Keratinocyte (primary cell): ENCODE data around the gene MAP4. TPM values are rescaled to one million over a fixed set of nuclear protein-coding genes. Genes with fewer than 3 reads are reported as not detected.

Source experiments
- DNase-seq: peaks from one replicate; pipeline ENCODE4 v3.0.0-alpha.2; 2011; ENCODE audit warnings: low read depth, missing footprints, low spot score
- FAIRE-seq: peaks from 2 replicates; lab custom pipeline; 2011; peaks lifted over from hg19 to GRCh38; lab: Jason Lieb, UNC
- H2AFZ ChIP-seq: 2 replicates; pipeline ENCODE4 v1.6.0; 2012; ENCODE audit warnings: low read length, control low read depth, inconsistent platforms; ENCODE audit not compliant: control insufficient read depth
- H3K27ac ChIP-seq: 2 replicates; pipeline ENCODE4 v1.5.1; 2011; ENCODE audit warnings: low read length; ENCODE audit not compliant: control insufficient read depth, insufficient read depth
- H3K27me3 ChIP-seq: 3 replicates; pipeline ENCODE4 v1.6.0; 2011; ENCODE audit warnings: low read length; ENCODE audit not compliant: control insufficient read depth, insufficient read depth; ENCODE audit errors: extremely low read depth
- H3K36me3 ChIP-seq, 2 experiments: 2 replicates in 1 of 2; 3 replicates in 1 of 2; pipeline ENCODE4 v1.5.1; 2011; ENCODE audit warnings: low read length in 2 of 2, mild to moderate bottlenecking in 1 of 2; ENCODE audit not compliant: control insufficient read depth in 2 of 2, insufficient read depth in 2 of 2; ENCODE audit errors: extremely low read depth in 1 of 2
- H3K4me1 ChIP-seq: 3 replicates; pipeline ENCODE4 v1.5.1; 2011; ENCODE audit warnings: low read length; ENCODE audit not compliant: control insufficient read depth, insufficient read depth; ENCODE audit errors: extremely low read depth
- H3K4me2 ChIP-seq: 3 replicates; pipeline ENCODE4 v1.6.0; 2011; ENCODE audit warnings: low read depth, low read length; ENCODE audit not compliant: control insufficient read depth, insufficient read depth; ENCODE audit errors: extremely low read depth
- H3K4me3 ChIP-seq, 3 experiments: fragments of 200-600 bp in 1 of 3; sonication (generic) in 1 of 3; 2 replicates in 2 of 3; 3 replicates in 1 of 3; pipeline ENCODE4 v1.5.1; 2011 to 2016; ENCODE audit warnings: low read length in 3 of 3, mild to moderate bottlenecking in 3 of 3, control low read depth in 2 of 3, inconsistent platforms in 1 of 3, low read depth in 1 of 3, mixed read lengths in 1 of 3, mixed run types in 1 of 3, moderate library complexity in 1 of 3; ENCODE audit not compliant: control insufficient read depth in 2 of 3, insufficient read depth in 2 of 3; ENCODE audit errors: extremely low read depth in 1 of 3
- H3K79me2 ChIP-seq: 2 replicates; pipeline ENCODE4 v1.6.0; 2012; ENCODE audit warnings: low read length; ENCODE audit not compliant: control insufficient read depth, insufficient read depth
- H3K9ac ChIP-seq: 3 replicates; pipeline ENCODE4 v1.6.0; 2011; ENCODE audit warnings: low read length; ENCODE audit not compliant: control insufficient read depth, insufficient read depth; ENCODE audit errors: extremely low read depth
- H3K9me1 ChIP-seq: 3 replicates; pipeline ENCODE4 v1.6.0; 2011; ENCODE audit warnings: low read length; ENCODE audit not compliant: control insufficient read depth, insufficient read depth; ENCODE audit errors: extremely low read depth
- H3K9me3 ChIP-seq: 2 replicates; pipeline ENCODE4 v1.5.1; 2012; ENCODE audit warnings: low read depth, low read length; ENCODE audit not compliant: control insufficient read depth
- H4K20me1 ChIP-seq: 3 replicates; pipeline ENCODE4 v1.6.0; 2011; ENCODE audit warnings: low read length; ENCODE audit not compliant: control insufficient read depth, insufficient read depth; ENCODE audit errors: extremely low read depth
- EZH2 ChIP-seq: IDR thresholded peaks from one replicate; pipeline ENCODE4 v1.6.1; 2012; ENCODE audit warnings: inconsistent platforms, mild to moderate bottlenecking, low read length, moderate library complexity
- dilution Hi-C: fragments of 300-500 bp; cut with MboI; formaldehyde crosslinking; loops from one replicate; pipeline ENCODE4 v1.7.0; 2020; ENCODE audit warnings: low sequenced_read_pairs; ENCODE audit not compliant: extremely low pct_ligation_motif_present
- polyA plus RNA-seq, 5 experiments: library from polyadenylated mRNA; depleted of rRNA in 3 of 5; stranded (reverse) in 3 of 5; stranded (forward) in 1 of 5; unstranded in 1 of 5; fragments of >200 nt; gene quantifications; 1 replicate in 1 of 5; 2 replicates in 3 of 5; 3 replicates in 1 of 5; pipeline versions ENCODE4 v1.2.1 to v1.2.3, GENCODE V29; 2011 to 2012; ENCODE audit warnings: missing spikeins in 2 of 5, low read depth in 1 of 5, low replicate concordance in 1 of 5
- TF ChIP-seq, protein P1 (sequence below), 3 experiments: IDR thresholded peaks in 1 of 3; conservative IDR thresholded peaks in 1 of 3; optimal IDR thresholded peaks in 1 of 3; 2 replicates in 2 of 3; 3 replicates in 1 of 3; pipeline versions ENCODE3 to v1.5.1; 2011; ENCODE audit warnings: low read length in 3 of 3, mild to moderate bottlenecking in 3 of 3, moderate library complexity in 2 of 3, control low read depth in 1 of 3, inconsistent platforms in 1 of 3; ENCODE audit not compliant: insufficient read depth in 2 of 3; ENCODE audit errors: extremely low read depth in 1 of 3

The MAP4 gene
- polyA plus RNA-seq, 1 donor (not counting 4 experiments of a cell fraction or from before 2014, with no cell fraction given): 110 TPM

DNA sequence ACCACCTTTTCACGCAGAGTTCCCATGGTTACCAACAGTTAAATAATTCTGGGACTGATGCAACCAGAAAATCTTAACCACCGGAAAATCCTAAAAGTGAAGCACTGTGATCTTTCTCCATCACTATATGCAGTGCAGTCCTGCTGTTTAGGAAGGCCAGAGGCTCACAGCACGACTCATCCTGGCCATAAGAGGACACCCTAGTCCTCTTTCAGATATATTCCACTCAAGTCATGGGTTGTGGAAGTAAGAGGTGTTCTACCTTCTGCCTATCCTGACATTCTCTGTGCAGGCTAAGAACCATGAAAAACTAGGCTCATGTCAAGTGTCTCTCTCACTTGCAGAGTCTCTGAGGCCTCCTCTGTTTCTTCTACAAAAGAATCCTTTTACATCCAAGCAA is 146.1 kb downstream of the MAP4 start:
- dilution Hi-C loops: no loop called here
- FAIRE-seq (no peak), DNase-seq (no peak)
- no peak overlapping the region for H3K4me2 ChIP-seq
- no peaks in the 10 kb centered on the region for H3K27me3 ChIP-seq
- peaks cover 51 to 54% of the 10 kb centered on the region in 2 experiments for H3K36me3 ChIP-seq
- H3K4me3 ChIP-seq: no peak overlapping the region
- no peak overlapping the region for H2AFZ ChIP-seq
- no peaks in the 10 kb centered on the region for H3K9me3 ChIP-seq
- no peak for TF ChIP-seq EZH2
- TF ChIP-seq, protein P1, sequence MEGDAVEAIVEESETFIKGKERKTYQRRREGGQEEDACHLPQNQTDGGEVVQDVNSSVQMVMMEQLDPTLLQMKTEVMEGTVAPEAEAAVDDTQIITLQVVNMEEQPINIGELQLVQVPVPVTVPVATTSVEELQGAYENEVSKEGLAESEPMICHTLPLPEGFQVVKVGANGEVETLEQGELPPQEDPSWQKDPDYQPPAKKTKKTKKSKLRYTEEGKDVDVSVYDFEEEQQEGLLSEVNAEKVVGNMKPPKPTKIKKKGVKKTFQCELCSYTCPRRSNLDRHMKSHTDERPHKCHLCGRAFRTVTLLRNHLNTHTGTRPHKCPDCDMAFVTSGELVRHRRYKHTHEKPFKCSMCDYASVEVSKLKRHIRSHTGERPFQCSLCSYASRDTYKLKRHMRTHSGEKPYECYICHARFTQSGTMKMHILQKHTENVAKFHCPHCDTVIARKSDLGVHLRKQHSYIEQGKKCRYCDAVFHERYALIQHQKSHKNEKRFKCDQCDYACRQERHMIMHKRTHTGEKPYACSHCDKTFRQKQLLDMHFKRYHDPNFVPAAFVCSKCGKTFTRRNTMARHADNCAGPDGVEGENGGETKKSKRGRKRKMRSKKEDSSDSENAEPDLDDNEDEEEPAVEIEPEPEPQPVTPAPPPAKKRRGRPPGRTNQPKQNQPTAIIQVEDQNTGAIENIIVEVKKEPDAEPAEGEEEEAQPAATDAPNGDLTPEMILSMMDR (optimal IDR thresholded peaks at IDR 0.05 in 1 of 3, IDR thresholded peaks at IDR 0.05 in 1 of 3, conservative IDR thresholded peaks at IDR 0.05 in 1 of 3; ENCODE audit: extremely low read depth in 1 of 3, insufficient read depth in 2 of 3, low read length in 3 of 3): no peak
- peaks cover 5% of the 10 kb centered on the region for H3K4me1 ChIP-seq
- H3K27ac ChIP-seq: no peak overlapping the region
- no peaks in the 10 kb centered on the region for H3K79me2 ChIP-seq
- H3K9ac ChIP-seq: no peak overlapping the region
- no peaks in the 10 kb centered on the region for H4K20me1 ChIP-seq
- peaks cover 4% of the 10 kb centered on the region for H3K9me1 ChIP-seq

DNA sequence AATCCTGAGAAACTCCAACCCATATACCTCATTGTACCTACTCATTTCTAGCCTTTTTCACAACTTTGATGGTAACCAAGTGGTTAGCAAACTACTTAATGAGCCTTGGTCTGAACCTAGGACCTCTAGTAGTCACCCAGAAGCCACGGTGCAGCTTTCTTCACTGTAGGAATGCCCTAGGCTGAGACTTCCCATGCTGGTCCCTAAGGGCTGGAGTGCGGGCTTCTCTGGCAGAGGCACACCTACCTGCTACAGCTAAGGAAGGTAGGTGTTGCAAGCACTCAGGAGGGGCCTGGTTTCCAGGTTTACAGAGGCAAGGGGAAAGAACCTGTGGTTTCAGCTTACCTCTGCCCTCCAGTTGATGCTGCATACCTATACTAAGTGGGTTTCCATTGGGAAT is 147.9 kb downstream of the MAP4 start:
- TF ChIP-seq, protein P1 (optimal IDR thresholded peaks at IDR 0.05 in 1 of 3, IDR thresholded peaks at IDR 0.05 in 1 of 3, conservative IDR thresholded peaks at IDR 0.05 in 1 of 3; ENCODE audit: extremely low read depth in 1 of 3, insufficient read depth in 2 of 3, low read length in 3 of 3): no peak
- no peak for TF ChIP-seq EZH2
- no peak overlapping the region for H2AFZ ChIP-seq
- H3K9ac ChIP-seq: no peak overlapping the region
- peaks cover 4% of the 10 kb centered on the region for H3K9me1 ChIP-seq
- dilution Hi-C loops: no loop called here
- H3K4me1 ChIP-seq: no peaks in the 10 kb centered on the region
- H3K4me2 ChIP-seq: no peak overlapping the region
- H3K27me3 ChIP-seq: no peaks in the 10 kb centered on the region
- no peak for DNase-seq
- no peak overlapping the region for H3K27ac ChIP-seq
- H3K36me3 ChIP-seq: peaks cover 58 to 60% of the 10 kb centered on the region in 2 experiments
- no peak for FAIRE-seq
- H3K4me3 ChIP-seq: no peak overlapping the region
- no peaks in the 10 kb centered on the region for H3K9me3 ChIP-seq
- H4K20me1 ChIP-seq: no peaks in the 10 kb centered on the region
- H3K79me2 ChIP-seq: no peaks in the 10 kb centered on the region
